ENCODE measurements around the gene WWOX.

- TF ChIP-seq CTCF (IDR thresholded peaks at IDR 0.05) (no peak), POLR2A (IDR thresholded peaks at IDR 0.05) (no peak), EP300 (IDR thresholded peaks at IDR 0.05) (no peak)
Measured at GRCh38 chr16:78969721-78970120, 870.3 kb downstream of the WWOX start.

Measured in gastroesophageal sphincter (tissue), 3 donors.